ENCODE data around the gene ZNF239. TPM values are rescaled to one million over a fixed set of nuclear protein-coding genes. Genes with fewer than 3 reads are reported as not detected.
"Not testable (repeated sequence)": the region's sequence is repeated elsewhere in the genome, so short reads cannot be mapped to it uniquely, and the experiment has no call there.

Gene ZNF239
- 0.37 TPM for polyA plus RNA-seq (2012; ENCODE audit: low read depth, missing spikeins)

GRCh38 chr10:43574001-43574892 is at the start of gene ZNF239:
ZNF239 (minus strand) TSS chr10:43574616; CDS start chr10:43558079, 16,537 bp downstream.
- peak; percentile 44 for DNase-seq (ENCODE audit: insufficient read length, low spot score)
- peak; percentile 48 for FAIRE-seq
- no peak for TF ChIP-seq POU2F2 (IDR thresholded peaks at IDR 0.05; ENCODE audit: low read depth, low read length)
- TF ChIP-seq PAX5 (IDR thresholded peaks at IDR 0.05; ENCODE audit: insufficient read depth, low read length, severe bottlenecking), result no peak
- no peak for TF ChIP-seq TAF1 (IDR thresholded peaks at IDR 0.05; ENCODE audit: low read depth, low read length)
- TF ChIP-seq POLR2A (IDR thresholded peaks at IDR 0.05; ENCODE audit: low read depth, low read length), result no peak
- no peak for TF ChIP-seq SPI1 (IDR thresholded peaks at IDR 0.05; ENCODE audit: low read depth, low read length)
- TF ChIP-seq POLR2AphosphoS5 (IDR thresholded peaks at IDR 0.05; ENCODE audit: low read depth, low read length), result no peak

- no peak for FAIRE-seq
- TF ChIP-seq TAF1 (IDR thresholded peaks at IDR 0.05; ENCODE audit: low read depth, low read length), result no peak
- TF ChIP-seq POLR2A (IDR thresholded peaks at IDR 0.05; ENCODE audit: low read depth, low read length), result no peak
- no peak for TF ChIP-seq POLR2AphosphoS5 (IDR thresholded peaks at IDR 0.05; ENCODE audit: low read depth, low read length)
- TF ChIP-seq POU2F2 (IDR thresholded peaks at IDR 0.05; ENCODE audit: low read depth, low read length), result no peak
- TF ChIP-seq SPI1 (IDR thresholded peaks at IDR 0.05; ENCODE audit: low read depth, low read length), result no peak
- DNase-seq (ENCODE audit: insufficient read length, low spot score), result no peak
These were observed 48.9 kb upstream of the ZNF239 start for GRCh38 chr10:43623351-43623750.

GRCh38 chr10:43622038-43622437 is 47.6 kb upstream of the ZNF239 start:
- FAIRE-seq, result no peak

GRCh38 chr10:43619368-43619767 is 45.0 kb upstream of the ZNF239 start:
- DNase-seq (ENCODE audit: insufficient read length, low spot score) (no peak), FAIRE-seq (no peak)
- TF ChIP-seq POU2F2 (IDR thresholded peaks at IDR 0.05; ENCODE audit: low read depth, low read length) (no peak), POLR2AphosphoS5 (IDR thresholded peaks at IDR 0.05; ENCODE audit: low read depth, low read length) (no peak), TAF1 (IDR thresholded peaks at IDR 0.05; ENCODE audit: low read depth, low read length) (no peak), POLR2A (IDR thresholded peaks at IDR 0.05; ENCODE audit: low read depth, low read length) (no peak), PAX5 (IDR thresholded peaks at IDR 0.05; ENCODE audit: insufficient read depth, low read length, severe bottlenecking) (no peak), SPI1 (IDR thresholded peaks at IDR 0.05; ENCODE audit: low read depth, low read length) (no peak)

More at GRCh38 chr10:43622038-43622437, 47.6 kb upstream of the ZNF239 start:
- no peak for DNase-seq (ENCODE audit: insufficient read length, low spot score)
- TF ChIP-seq PAX5 (IDR thresholded peaks at IDR 0.05; ENCODE audit: insufficient read depth, low read length, severe bottlenecking), result no peak
- TF ChIP-seq TAF1 (IDR thresholded peaks at IDR 0.05; ENCODE audit: low read depth, low read length), result no peak
- TF ChIP-seq POLR2AphosphoS5 (IDR thresholded peaks at IDR 0.05; ENCODE audit: low read depth, low read length), result no peak
- no peak for TF ChIP-seq POLR2A (IDR thresholded peaks at IDR 0.05; ENCODE audit: low read depth, low read length)

GRCh38 chr10:43616697-43617370 is 42.4 kb upstream of the ZNF239 start:
- no peak for TF ChIP-seq POLR2A (IDR thresholded peaks at IDR 0.05; ENCODE audit: low read depth, low read length)
- TF ChIP-seq TAF1 (IDR thresholded peaks at IDR 0.05; ENCODE audit: low read depth, low read length), result no peak
- TF ChIP-seq POLR2AphosphoS5 (IDR thresholded peaks at IDR 0.05; ENCODE audit: low read depth, low read length), result no peak
- TF ChIP-seq POU2F2 (IDR thresholded peaks at IDR 0.05; ENCODE audit: low read depth, low read length), result no peak
- no peak for TF ChIP-seq PAX5 (IDR thresholded peaks at IDR 0.05; ENCODE audit: insufficient read depth, low read length, severe bottlenecking)
- no peak for TF ChIP-seq SPI1 (IDR thresholded peaks at IDR 0.05; ENCODE audit: low read depth, low read length)

GRCh38 chr10:43610636-43611035 is 36.2 kb upstream of the ZNF239 start:
- DNase-seq (ENCODE audit: insufficient read length, low spot score) (no peak), FAIRE-seq (no peak)
- no peak for TF ChIP-seq POLR2AphosphoS5 (IDR thresholded peaks at IDR 0.05; ENCODE audit: low read depth, low read length)

More at GRCh38 chr10:43616697-43617370, 42.4 kb upstream of the ZNF239 start:
- DNase-seq (ENCODE audit: insufficient read length, low spot score), result no peak
- FAIRE-seq, result no peak

- FAIRE-seq, result peak; percentile 52
- no peak for DNase-seq (ENCODE audit: insufficient read length, low spot score)
- TF ChIP-seq POU2F2 (IDR thresholded peaks at IDR 0.05; ENCODE audit: low read depth, low read length) (no peak), TAF1 (IDR thresholded peaks at IDR 0.05; ENCODE audit: low read depth, low read length) (no peak)
These were observed 32.8 kb upstream of the ZNF239 start for GRCh38 chr10:43607199-43607573.

- peak; percentile 73 for TF ChIP-seq SPI1 (IDR thresholded peaks at IDR 0.05; ENCODE audit: low read depth, low read length)
- TF ChIP-seq POLR2AphosphoS5 (IDR thresholded peaks at IDR 0.05; ENCODE audit: low read depth, low read length), result peak; percentile 66; the same call in 1 of the 2 replicates
- TF ChIP-seq POLR2A (IDR thresholded peaks at IDR 0.05; ENCODE audit: low read depth, low read length), result peak; percentile 61
- no peak for TF ChIP-seq PAX5 (IDR thresholded peaks at IDR 0.05; ENCODE audit: insufficient read depth, low read length, severe bottlenecking)
- peak; percentile 65; the same call in 1 of the 2 replicates for TF ChIP-seq TAF1 (IDR thresholded peaks at IDR 0.05; ENCODE audit: low read depth, low read length)
- TF ChIP-seq POU2F2 (IDR thresholded peaks at IDR 0.05; ENCODE audit: low read depth, low read length), result no peak
- peak; percentile 71 for DNase-seq (ENCODE audit: insufficient read length, low spot score)
- FAIRE-seq, result peak; percentile 98
These were observed 32.1 kb upstream of the ZNF239 start, which contains the start of gene ZNF485 for GRCh38 chr10:43606323-43607198. ZNF485 (plus strand) TSS chr10:43606438; CDS start chr10:43607051, 613 bp downstream.

GRCh38 chr10:43605850-43606322 is 31.5 kb upstream of the ZNF239 start:
- TF ChIP-seq POLR2AphosphoS5 (IDR thresholded peaks at IDR 0.05; ENCODE audit: low read depth, low read length), result no peak
- no peak for TF ChIP-seq TAF1 (IDR thresholded peaks at IDR 0.05; ENCODE audit: low read depth, low read length)
- no peak for TF ChIP-seq POLR2A (IDR thresholded peaks at IDR 0.05; ENCODE audit: low read depth, low read length)
- TF ChIP-seq PAX5 (IDR thresholded peaks at IDR 0.05; ENCODE audit: insufficient read depth, low read length, severe bottlenecking), result no peak
- TF ChIP-seq POU2F2 (IDR thresholded peaks at IDR 0.05; ENCODE audit: low read depth, low read length), result no peak
- no peak for TF ChIP-seq SPI1 (IDR thresholded peaks at IDR 0.05; ENCODE audit: low read depth, low read length)
- FAIRE-seq, result no peak

GRCh38 chr10:43601576-43601975 is 27.2 kb upstream of the ZNF239 start:
- FAIRE-seq; DNase-seq (ENCODE audit: insufficient read length, low spot score): not testable (repeated sequence)

More at GRCh38 chr10:43605850-43606322, 31.5 kb upstream of the ZNF239 start:
- DNase-seq (ENCODE audit: insufficient read length, low spot score), result no peak
